Testis (tissue), 2 donors: ENCODE data around the gene CA9.
"Not testable (repeated sequence)": the region's sequence is repeated elsewhere in the genome, so short reads cannot be mapped to it uniquely, and the experiment has no call there.

ENCODE experiments used
- CTCF ChIP-seq, 3 experiments: fragments of 450-650 bp in 2 of 3; fragments of 200-600 bp in 1 of 3; sonication (generic) in 1 of 3; IDR thresholded peaks; one replicate each; pipeline ENCODE4 v1.5.1; 2016 to 2019; ENCODE audit warnings: antibody characterized with exemption in 3 of 3, mild to moderate bottlenecking in 2 of 3, moderate library complexity in 1 of 3
- POLR2A ChIP-seq: fragments of 450-650 bp; IDR thresholded peaks from one replicate; pipeline ENCODE4 v1.6.1; 2017; ENCODE audit warnings: antibody characterized with exemption, mild to moderate bottlenecking, moderate library complexity

DNA sequence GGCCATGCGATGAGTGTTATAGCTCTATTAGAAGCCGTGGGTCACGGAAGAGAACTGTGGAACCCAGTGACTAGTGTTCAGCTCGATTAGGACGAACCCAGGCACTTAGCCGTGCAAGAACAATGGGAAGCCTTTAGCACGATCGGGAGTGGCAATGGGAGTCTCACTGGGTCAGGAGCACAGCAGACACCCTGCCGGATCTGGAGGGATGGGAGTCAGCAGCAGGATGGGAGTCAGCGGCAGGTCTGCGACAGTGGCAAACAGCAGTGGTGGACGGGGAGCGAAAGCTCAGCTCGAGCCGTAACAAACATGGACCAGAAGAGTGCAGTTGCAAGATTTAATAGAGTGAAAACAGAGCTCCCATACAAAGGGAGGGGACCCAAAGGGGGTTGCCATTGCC lies 33.3 kb upstream of the CA9 start:
- TF ChIP-seq POLR2A; CTCF (IDR thresholded peaks at IDR 0.05): not testable (repeated sequence)
